HG02973 (cell line): Measurements from ENCODE around the gene OR6B1.

Experiments used
- ATAC-seq: cut with Tn5 transposase; IDR thresholded peaks from one replicate; pipeline ENCODE4 v1.9.1; 2021; ENCODE audit warnings: moderate library complexity; ENCODE audit not compliant: unreplicated experiment

Gene OR6B1

DNA sequence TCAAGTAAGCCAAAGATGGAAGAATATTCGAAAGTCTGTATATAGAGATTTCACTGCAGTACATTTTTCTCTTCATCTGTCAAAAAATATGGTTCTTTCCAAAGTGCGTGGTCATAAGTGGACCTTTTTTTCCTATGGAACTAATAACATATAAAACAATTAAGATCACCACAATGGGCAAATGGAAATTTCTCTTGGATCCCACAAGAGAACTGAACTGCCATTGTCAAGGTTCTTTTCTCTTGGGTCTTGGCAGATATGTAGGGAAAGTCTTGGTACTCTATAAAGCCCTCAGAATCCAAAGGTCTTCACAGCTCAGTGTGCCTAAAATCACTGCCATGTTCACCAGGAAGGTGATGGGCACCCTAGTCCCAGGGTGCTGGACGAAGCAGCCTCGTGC, at the start of gene OR6B1:
TSS of gene OR6B1 (plus strand) at position 301 of the 400 bp plus-strand sequence. CDS start 3,677 bp downstream, outside the sequence.
- no peak for ATAC-seq

DNA sequence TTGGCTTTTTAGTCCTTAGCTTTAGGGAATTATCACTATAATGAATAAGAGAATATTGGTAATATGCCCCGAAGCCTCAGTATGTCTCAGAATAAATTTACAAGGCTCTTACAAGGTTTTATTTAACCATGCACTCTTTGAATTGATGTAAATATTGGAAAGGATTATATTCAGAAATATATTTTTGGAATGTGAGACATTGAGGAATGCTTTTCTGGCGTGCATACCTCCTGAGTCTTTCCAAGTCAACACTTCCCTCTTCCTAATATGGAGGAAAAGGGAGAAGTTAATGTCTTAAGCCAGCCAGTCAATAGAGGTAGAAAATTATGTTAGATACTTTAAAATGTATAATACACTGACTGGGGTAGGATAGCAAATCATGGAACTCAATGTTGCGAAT, 46.7 kb upstream of the OR6B1 start:
- ATAC-seq: no peak

DNA sequence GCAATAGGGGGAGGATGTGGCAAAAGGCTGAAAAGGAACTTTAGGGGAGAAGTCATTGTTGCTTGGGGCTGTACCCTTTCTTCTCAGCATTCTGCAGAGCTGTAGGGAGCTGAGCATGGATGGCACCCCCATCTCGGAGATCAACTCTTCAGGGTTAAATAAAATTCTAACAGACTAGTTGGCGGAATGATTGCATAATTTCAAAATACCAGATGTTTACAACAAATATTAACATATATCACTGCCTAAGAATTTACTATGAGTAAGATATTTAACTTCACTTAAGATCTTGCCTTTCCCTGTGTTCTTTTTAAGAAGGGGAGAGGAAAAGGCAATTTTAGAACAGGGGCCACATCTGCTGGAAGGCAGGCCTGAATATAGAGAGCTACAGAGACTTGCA, 46.0 kb upstream of the OR6B1 start:
- ATAC-seq: no peak

DNA sequence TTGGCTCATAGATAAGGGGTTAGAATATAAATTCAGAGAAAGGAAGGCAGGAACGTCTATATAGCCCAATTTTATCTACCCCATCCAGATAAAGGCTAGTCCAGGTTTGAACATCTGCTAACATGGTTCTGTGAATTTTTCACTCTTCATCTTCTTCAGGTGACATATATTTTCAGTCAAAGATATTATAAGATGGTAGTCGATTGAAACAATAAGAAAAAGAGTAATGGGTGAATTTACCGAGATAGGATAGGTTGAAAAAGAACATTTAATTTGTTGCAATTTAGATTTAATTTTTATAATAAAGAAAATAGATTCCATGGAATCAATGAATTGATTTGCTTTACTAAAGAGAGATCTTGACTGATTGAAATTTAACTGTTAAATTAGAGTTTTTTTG, 45.6 kb upstream of the OR6B1 start, which contains the start of gene OR2F1:
TSS of gene OR2F1 (plus strand) at position 301 of the 400 bp plus-strand sequence. CDS start 5,127 bp downstream, outside the sequence.
- ATAC-seq: no peak

DNA sequence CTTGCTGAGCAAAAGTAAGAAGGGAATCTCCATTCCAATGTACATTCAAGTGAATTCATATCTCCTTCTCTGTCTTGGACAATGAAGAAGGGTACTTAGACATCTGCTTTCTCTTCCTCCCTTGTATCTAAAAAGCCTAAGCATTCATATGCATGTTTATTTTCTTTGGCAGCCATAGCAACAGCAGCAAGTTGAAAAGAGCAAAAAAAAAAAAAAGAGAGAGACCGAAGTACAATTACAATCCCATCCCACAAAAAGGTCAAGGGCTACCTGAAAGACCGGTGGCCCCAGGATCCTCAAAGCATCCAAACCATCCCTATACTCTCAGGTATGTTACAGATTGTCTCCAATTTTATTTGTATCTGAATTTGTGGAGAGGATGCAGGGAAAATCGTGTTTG, 41.3 kb upstream of the OR6B1 start:
- ATAC-seq: no peak

DNA sequence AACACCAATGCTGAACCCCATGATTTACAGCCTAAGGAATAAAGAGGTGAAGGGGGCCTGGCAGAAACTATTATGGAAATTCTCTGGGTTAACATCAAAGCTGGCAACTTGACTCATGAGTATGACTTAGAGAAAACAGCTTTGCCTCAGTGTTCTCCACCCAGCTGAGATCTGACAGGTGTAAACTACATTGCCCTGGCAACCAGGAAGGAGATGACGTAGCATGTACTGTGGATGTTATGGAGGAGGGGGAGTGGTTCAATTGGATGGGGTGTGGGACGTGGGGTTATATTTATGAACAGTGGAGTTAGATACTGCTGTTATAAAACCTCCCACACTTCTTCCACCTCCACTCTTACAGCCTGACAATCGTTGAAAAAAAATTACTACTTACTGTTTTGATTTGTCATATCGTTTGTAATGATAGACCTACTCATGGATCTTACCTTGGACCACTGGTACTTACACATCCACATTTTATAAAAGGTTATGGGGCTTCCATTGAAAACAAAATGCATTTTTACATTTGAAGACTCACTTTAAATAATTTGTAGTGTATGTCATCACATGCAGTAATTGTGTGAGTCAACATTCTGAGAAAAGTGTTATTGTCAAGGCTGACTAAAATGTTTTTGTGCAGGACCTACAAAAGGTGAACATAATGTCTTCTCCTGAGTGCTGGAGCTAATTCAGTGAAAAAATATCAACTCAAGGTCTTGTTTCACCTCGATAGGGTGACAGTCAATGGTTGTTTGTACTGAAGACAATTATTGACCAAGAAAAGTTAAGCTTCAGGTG, 39.1 kb upstream of the OR6B1 start:
- ATAC-seq: no peak

DNA sequence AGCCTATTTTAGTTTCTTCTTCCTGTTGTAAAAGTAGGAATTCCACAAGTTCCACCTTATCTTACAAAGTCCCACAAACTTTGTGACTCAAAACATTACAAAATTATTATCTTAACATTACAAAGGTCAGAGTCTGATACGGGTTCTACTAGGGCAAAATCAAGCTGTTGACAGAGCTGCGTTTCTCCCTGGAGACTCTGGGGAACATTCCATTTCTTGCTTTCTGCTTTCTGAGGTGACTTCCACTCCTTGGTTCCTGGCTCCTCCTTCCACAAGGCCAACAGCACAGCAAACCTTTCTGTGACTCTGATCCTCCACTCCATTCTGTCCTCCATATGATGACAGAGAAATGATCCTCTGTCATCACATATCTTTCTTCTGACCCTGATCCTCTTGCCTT, 34.8 kb upstream of the OR6B1 start:
- ATAC-seq: no peak

DNA sequence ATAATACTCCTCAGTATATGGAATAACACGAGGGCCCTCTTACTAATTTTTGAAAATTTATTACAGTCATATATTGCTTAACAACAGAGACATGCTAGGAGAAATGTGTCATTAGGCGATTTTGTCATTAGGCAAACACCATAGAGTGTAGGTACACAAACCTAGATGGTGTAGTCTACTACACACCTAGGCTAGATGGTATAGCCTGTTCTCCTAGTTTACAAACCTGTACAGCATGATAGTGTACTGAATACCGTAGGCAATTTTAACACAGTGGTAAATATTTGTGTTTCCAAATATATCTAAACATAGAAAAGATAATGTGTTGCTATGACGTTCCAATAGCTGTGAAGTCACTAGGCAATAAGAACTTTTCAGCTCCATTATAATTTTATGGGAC, 32.7 kb upstream of the OR6B1 start:
- no peak for ATAC-seq

DNA sequence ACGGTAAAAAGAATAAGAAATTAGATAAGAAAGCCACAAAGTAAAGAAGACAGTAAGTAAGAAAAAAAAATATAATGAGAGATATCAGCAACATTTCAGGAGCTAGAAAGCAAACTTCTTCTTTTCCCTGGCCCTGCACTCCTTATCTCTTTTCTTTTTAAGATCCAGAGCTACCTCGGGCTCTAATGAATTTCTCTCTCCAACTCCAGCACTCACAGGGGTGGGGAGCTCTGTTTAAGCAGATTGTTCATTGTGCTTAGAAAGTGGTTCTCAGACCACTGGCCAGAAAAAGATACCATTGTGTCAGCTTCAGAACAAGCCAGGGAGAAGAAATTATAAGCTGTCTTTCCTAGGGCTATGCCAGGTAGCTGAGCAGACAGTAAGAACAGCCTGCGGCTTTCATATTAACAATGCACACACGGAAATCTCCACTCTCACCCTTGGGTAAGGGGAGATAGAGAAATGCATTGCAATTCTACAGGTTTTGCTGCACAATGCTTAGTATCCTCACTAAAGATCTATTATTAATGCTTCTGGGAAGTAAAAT, 26.2 kb upstream of the OR6B1 start:
- no peak for ATAC-seq

DNA sequence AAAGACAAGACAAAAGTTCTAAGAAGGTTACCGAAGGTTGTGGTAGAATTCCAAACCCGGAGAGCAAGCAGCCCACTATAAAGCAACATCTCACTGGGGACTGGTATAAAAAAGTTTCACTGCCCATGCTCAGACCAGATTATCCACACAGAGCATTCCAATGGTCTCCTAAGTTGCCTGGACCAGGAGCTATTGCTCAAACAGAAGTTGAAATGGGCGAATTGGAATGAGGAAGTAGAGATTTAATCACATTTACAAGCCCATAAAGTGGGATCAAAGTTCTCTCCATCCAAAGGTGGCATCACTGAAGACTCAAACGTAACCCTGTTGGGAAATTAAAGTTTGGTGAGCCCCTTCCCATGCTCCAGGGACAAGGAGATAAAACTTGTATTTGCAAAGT, 25.7 kb upstream of the OR6B1 start:
- ATAC-seq: no peak

DNA sequence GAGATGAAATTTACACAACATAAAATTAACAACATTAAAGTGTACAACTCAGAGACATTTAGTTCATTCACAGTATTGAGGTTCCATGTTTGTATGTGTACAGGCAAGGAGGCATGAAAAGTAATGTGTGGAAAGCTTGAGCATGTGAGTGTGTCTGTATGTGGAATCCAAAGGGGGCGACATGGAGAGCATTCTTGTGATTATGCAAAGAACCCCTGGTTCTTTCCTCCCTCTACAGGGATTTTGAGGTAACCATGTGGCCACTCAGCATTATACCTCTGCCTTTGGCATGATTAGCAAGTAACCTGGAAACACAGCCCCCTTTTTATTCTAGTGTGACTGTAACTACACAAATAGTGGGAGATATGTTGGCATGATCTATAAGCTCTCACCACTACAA, 24.5 kb upstream of the OR6B1 start:
- ATAC-seq: no peak

DNA sequence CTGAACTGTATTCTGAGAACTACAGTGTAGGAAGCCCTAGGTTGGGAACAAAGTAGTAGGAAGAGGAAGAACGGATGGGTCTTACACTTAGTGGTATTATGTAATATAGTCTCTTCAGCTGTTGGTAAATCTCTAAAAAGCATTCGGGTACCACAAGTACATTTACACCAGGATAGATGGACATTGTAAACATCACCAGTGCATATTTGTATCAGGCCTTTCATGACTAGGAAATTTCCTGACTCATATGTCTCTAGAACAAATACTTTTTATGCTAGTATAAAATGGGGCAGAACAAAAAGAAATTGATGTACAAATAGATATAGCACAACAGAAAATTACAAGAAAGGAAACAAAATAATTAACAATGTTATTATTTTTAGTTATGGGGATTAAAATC, 21.5 kb upstream of the OR6B1 start:
- ATAC-seq: no peak

DNA sequence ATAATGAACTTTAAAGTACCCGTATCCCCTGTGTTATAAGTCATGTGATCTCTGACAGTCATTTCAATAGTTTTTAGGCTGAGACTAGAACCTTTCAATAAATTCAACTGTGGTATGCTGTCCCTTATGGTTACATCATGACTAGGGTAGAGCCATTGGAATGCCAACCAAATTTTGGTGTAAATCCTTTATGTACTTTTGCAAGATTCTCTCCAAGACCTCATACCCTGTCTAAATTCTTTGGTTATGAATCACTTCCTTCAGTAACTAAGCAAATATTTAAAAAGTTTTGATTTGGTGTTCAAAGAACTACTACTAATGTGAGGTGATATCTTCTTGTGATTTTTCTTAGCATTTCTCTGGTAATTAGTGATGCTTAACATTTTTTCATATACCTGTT, 20.8 kb upstream of the OR6B1 start:
- no peak for ATAC-seq

DNA sequence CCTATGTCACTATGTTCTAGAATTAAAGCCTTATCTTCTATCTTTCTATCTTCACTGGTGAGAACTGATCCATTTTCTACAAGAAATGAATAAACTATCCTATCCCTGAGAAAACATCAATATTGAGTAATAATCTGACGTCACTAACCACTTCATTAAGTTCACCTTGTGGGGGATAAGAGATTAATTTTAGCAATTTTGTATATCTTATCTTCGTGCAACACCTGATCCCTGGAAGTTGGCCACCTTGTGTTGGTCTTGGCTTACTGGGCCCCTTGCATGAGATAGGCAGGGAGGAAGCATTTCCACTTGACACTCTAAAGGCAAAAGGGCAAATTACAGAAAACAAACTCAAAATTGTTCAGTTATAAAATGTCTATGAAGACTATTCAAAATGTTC, 20.1 kb upstream of the OR6B1 start:
- ATAC-seq: no peak

DNA sequence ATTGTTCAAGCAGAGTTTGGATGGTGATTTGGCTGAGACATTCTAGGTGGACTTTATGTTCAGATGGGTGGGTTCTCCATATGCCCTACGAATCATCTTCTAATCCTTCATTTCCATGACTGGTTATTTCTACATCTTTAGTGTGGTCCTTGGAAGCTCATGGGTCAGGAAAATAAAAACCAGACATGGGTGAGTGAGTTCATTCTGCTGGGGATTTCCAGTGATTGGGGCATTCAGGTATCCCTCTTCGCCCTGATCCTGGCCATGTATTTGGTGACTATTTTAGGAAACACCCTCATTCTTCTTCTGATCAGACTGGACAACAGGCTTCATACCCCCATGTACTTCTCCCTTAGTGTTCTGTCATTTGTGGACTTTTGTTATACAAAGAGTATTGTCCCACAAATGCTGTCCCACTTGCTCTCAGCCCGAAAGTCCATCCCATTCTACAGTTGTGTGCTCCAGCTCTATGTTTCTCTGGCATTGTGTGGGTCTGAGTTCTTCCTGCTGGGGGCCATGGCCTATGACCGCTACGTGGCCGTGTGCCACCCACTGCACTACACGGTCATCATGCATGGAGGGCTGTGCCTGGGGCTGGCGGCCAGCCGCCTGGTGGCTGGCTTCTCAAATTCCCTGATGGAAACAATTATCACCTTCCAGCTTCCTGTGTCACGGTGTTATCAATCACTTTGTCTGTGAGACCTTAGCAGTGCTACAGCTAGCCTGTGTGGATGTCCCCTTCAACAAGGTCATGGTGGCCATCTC, 19.2 kb upstream of the OR6B1 start:
- no peak for ATAC-seq

DNA sequence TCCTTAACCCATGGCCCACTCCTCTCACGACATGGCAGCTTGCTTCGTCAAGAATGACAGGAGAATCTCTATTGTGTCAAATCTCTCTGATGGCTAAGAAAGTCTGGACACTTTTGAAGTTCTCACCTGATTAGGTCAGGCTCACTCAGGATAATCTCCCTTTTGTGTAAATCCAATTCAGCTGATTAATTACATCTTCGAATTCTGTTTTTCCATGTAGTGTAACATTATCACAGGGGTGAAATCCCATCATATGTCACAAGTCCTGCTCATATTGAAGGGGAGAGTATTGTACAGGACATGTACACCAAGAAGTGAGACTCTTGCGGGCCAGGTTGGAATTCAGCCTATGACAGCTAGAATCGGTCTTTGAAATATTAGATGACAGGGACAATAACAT, 16.2 kb upstream of the OR6B1 start:
- no peak for ATAC-seq

DNA sequence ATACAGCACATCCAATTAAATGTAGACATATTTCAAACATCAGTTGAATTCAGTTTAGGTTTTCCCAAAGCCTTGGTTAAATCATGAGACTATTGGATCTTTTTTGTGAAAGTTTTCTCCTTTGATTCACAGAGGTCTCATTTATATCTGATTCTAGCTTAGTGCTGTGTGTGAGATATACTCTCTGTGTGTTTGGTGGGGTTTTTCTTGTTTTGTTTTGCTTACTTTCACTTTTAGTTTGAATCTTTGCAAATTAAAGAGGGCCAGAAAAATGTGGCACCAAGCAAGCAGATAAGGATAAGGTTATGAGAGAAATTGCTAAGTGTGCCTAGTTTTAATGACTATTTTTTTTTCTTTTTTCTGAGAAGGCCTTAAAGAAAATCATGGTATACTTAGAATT, 12.6 kb upstream of the OR6B1 start:
- peak; percentile 65 for ATAC-seq

DNA sequence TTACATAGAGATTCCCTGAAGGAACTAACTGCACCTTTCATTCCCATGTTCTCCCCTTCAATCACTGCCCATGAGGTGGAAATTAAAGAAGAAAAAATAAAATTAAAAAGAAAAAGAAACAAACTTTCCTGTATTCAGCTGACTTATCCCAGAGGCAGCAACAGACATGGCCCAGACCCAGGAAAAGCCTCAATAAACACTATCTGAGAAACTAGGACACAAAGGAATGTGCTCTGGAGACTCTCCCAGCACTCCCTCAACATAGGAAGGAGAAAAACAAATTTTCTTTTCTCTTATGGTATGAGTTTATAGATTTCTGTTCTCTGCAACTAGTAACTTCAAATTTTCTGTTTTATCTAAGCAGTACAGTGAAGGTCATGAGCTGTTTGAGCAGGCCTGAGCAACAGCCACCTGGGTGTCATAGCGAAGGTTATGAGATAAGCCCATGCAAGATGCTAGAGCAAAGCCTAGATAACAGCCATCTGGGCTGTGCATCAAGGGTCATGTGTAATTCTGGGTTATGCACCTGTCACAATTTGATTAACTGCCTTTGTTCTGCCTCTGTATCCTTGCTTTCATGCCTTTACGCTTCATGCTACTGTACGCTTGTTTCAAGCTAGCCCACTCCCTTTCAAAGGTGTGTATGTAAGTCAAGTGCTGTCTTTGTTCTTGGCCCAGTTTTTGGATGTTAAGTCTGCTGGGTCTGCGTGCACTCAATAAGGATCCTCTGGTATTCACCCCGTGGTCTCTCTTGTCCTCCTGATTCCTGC, 11.0 kb upstream of the OR6B1 start:
- no peak for ATAC-seq

DNA sequence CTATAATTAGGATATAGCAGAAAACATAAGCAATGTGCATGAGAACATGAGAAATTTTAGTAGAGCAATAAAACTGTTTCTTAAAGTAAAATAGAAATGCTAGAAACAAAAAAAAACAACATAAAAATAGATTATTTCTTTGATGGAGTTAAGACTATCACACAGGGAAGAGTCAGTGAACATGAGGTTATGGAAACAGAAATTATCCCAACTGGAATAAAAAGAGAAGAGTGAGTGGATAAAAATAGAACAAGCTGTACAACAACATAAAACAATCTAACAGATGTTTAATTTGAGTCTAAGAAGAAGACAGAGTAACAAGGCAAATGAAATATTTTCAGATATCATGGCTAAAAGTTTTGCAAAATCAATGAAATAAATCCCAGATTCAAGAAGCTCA, 7.5 kb upstream of the OR6B1 start:
- no peak for ATAC-seq

DNA sequence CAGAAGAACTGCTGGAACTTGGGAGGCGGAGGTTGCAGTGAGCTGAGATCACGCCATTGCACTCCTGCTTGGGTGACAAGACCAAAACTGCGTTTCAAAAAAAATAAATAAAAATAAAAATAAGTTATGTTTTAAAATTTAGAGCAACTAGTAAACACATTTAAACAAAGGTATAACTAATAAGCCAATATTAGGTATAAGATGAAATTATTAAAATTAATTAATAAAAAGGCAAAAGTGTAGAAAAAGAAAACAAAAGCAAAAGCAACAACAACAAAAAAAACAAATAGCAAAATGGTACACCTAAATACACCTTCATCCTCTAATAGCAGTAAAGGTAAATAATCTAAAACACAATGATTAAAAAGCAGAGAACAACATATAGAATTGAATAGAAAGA, 6.2 kb upstream of the OR6B1 start:
- ATAC-seq: no peak

DNA sequence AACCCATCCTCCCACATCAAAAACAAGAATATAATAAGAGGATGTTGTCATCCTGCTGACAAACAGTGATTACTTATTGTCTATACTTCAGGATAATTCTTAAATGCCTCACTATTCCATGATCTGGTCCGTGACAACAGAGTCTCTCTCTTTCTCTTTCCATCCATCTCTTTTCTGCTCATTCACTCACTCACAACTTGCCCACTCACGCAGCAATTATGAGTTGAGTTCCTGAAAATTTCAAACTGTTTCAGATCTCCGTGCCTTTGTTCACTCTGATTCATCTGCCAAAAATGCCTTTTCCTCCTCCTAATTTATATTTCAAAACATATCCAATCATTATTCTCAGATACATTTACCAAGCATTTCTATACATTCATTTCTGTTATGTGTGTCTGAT, 1.4 kb downstream of the OR6B1 start:
- ATAC-seq: no peak
